GM19438 (cell line): ENCODE data around the gene STOML2.
"Not testable (repeated sequence)": the region's sequence is repeated elsewhere in the genome, so short reads cannot be mapped to it uniquely, and the experiment has no call there.

Source experiments
- ATAC-seq: cut with Tn5 transposase; IDR thresholded peaks from one replicate; pipeline ENCODE4 v1.9.1; 2021; ENCODE audit warnings: low read depth; ENCODE audit not compliant: unreplicated experiment

The STOML2 gene

GRCh38 chr9:35102769-35103659 is at the start of gene STOML2:
TSS of gene STOML2 (minus strand) at chr9:35103131. CDS start at chr9:35103094, 37 bp downstream.
- peak; percentile 98 for ATAC-seq

- ATAC-seq: not testable (repeated sequence)
Observed at GRCh38 chr9:35147941-35148563, 45.1 kb upstream of the STOML2 start.

- no peak for ATAC-seq
Observed at GRCh38 chr9:35142037-35142436, 39.1 kb upstream of the STOML2 start.

GRCh38 chr9:35140093-35140492 is 37.2 kb upstream of the STOML2 start:
- ATAC-seq: no peak

GRCh38 chr9:35136866-35137265 is 33.9 kb upstream of the STOML2 start:
- no peak for ATAC-seq

- ATAC-seq: no peak
Observed at GRCh38 chr9:35135988-35136387, 33.1 kb upstream of the STOML2 start.

GRCh38 chr9:35134920-35135319 is 32.0 kb upstream of the STOML2 start:
- ATAC-seq: no peak

- peak; percentile 50 for ATAC-seq
Observed at GRCh38 chr9:35116898-35117551, 14.1 kb upstream of the STOML2 start.

- no peak for ATAC-seq
Observed at GRCh38 chr9:35116539-35116897, 13.6 kb upstream of the STOML2 start.

GRCh38 chr9:35115680-35116538 is 13.0 kb upstream of the STOML2 start, which contains the start of gene ATOSB:
TSS of gene ATOSB (minus strand) at chr9:35115862. CDS start at chr9:35108274, 7,588 bp downstream.
- peak; percentile 56 for ATAC-seq

- ATAC-seq: no peak
Observed at GRCh38 chr9:35114840-35115628, 12.1 kb upstream of the STOML2 start.

GRCh38 chr9:35114113-35114839 is 11.3 kb upstream of the STOML2 start:
- no peak for ATAC-seq

GRCh38 chr9:35112257-35113020 is 9.5 kb upstream of the STOML2 start:
- ATAC-seq: no peak

- ATAC-seq: peak; percentile 59
Observed at GRCh38 chr9:35111001-35111933, 8.3 kb upstream of the STOML2 start.

GRCh38 chr9:35110327-35110761 is 7.4 kb upstream of the STOML2 start:
- no peak for ATAC-seq

GRCh38 chr9:35108946-35109575 is 6.1 kb upstream of the STOML2 start:
- ATAC-seq: no peak

- no peak for ATAC-seq
Observed at GRCh38 chr9:35108461-35108860, 5.5 kb upstream of the STOML2 start.
